IMR-90 (cell line): Measurements from ENCODE around the gene CALM1. TPM values are rescaled to one million over a fixed set of nuclear protein-coding genes. Genes with fewer than 3 reads are reported as not detected.

Experiments
- ATAC-seq: fragments of 200-7000 bp; cut with Tn5 transposase; 2 replicates; pipeline ENCODE4 v1.9.1; 2020; ENCODE audit warnings: low read depth, mild to moderate bottlenecking, moderate library complexity
- BruUV-seq: library from RNA; stranded (reverse); fragments of 400-500 nt; replicated peaks from 2 replicates; lab custom pipeline; 2021; lab: Mats Ljungman, UMichigan
- CTCF ChIA-PET: fragments of 300-600 bp; formaldehyde crosslinking; extraction: SDS; loops from one replicate; lab custom pipeline; 2021; ENCODE audit warnings: antibody characterized with exemption; lab: Yijun Ruan, JAX
- POLR2A ChIA-PET: fragments of 300-600 bp; sonication (Branson Sonifier 250); formaldehyde crosslinking; loops from one replicate; lab custom pipeline; 2022; ENCODE audit warnings: antibody characterized with exemption; ENCODE audit not compliant: unreplicated experiment; lab: Charles Lee
- DNase-seq: peaks from one replicate; pipeline ENCODE4 v3.0.0; 2013
- H2AFZ ChIP-seq: replicated peaks from 2 replicates; pipeline ENCODE3; 2013; ENCODE audit warnings: low read length, mild to moderate bottlenecking; ENCODE audit not compliant: poor library complexity
- H2AK5ac ChIP-seq: 2 replicates; pipeline ENCODE4 v1.6.1; 2013; ENCODE audit warnings: low read depth, low read length, inconsistent platforms
- H2AK9ac ChIP-seq: replicated peaks from 2 replicates; pipeline ENCODE3; 2013; ENCODE audit warnings: mild to moderate bottlenecking, low read depth, low read length, moderate library complexity; ENCODE audit not compliant: poor library complexity
- H2BK120ac ChIP-seq: 2 replicates; pipeline ENCODE4 v1.6.1; 2013; ENCODE audit warnings: low read depth, low read length, inconsistent platforms
- H2BK15ac ChIP-seq: 3 replicates; pipeline ENCODE4 v1.6.1; 2013; ENCODE audit warnings: low read depth, low read length, inconsistent platforms
- H2BK20ac ChIP-seq: 2 replicates; pipeline ENCODE4 v1.6.1; 2013; ENCODE audit warnings: low read depth, mild to moderate bottlenecking, inconsistent platforms, low read length, moderate library complexity
- H2BK5ac ChIP-seq: 2 replicates; pipeline ENCODE4 v1.6.1; 2013; ENCODE audit warnings: mild to moderate bottlenecking, low read depth, low read length, inconsistent platforms; ENCODE audit not compliant: poor library complexity, severe bottlenecking
- H3K14ac ChIP-seq: replicated peaks from 2 replicates; pipeline ENCODE4 v1.6.1; 2013; ENCODE audit warnings: low read depth, low read length, inconsistent platforms
- H3K18ac ChIP-seq: 2 replicates; pipeline ENCODE4 v1.6.1; 2013; ENCODE audit warnings: low read depth, low read length, control low read depth
- H3K23ac ChIP-seq: 2 replicates; pipeline ENCODE4 v1.6.1; 2013; ENCODE audit warnings: low read depth, low read length, inconsistent platforms
- H3K27ac ChIP-seq: 2 replicates; pipeline ENCODE4 v1.5.1; 2013; ENCODE audit warnings: mild to moderate bottlenecking, control low read depth, low read length; ENCODE audit not compliant: insufficient read depth
- H3K27me3 ChIP-seq: 2 replicates; pipeline ENCODE4 v1.6.1; 2013; ENCODE audit warnings: low read length; ENCODE audit not compliant: control insufficient read depth, insufficient read depth
- H3K36me3 ChIP-seq: 2 replicates; pipeline ENCODE4 v1.6.1; 2013; ENCODE audit warnings: low read length, mixed read lengths; ENCODE audit not compliant: control insufficient read depth, insufficient read depth
- H3K4ac ChIP-seq: 2 replicates; pipeline ENCODE4 v1.6.1; 2013; ENCODE audit warnings: low read depth, low read length, inconsistent platforms
- H3K4me1 ChIP-seq: 2 replicates; pipeline ENCODE4 v1.6.1; 2013; ENCODE audit warnings: low read length, mixed read lengths; ENCODE audit not compliant: control insufficient read depth, insufficient read depth
- H3K4me2 ChIP-seq: 2 replicates; pipeline ENCODE4 v1.6.1; 2013; ENCODE audit warnings: low read depth, mild to moderate bottlenecking, control low read depth, low read length, moderate library complexity
- H3K4me3 ChIP-seq: 2 replicates; pipeline ENCODE4 v1.5.1; 2013; ENCODE audit warnings: low read depth, mild to moderate bottlenecking, control low read depth, low read length, moderate library complexity; ENCODE audit not compliant: insufficient read depth
- H3K56ac ChIP-seq: 2 replicates; pipeline ENCODE4 v1.6.1; 2013; ENCODE audit warnings: low read length, inconsistent platforms; ENCODE audit not compliant: insufficient read depth; ENCODE audit errors: extremely low read depth
- H3K79me1 ChIP-seq, 2 experiments: 2 replicates each; pipeline ENCODE4 v1.6.1; 2013; ENCODE audit warnings: low read length in 2 of 2, inconsistent platforms in 1 of 2, low read depth in 1 of 2
- H3K9ac ChIP-seq: 2 replicates; pipeline ENCODE4 v1.6.1; 2013; ENCODE audit warnings: low read depth, low read length, control low read depth
- H3K9me1 ChIP-seq: 2 replicates; pipeline ENCODE4 v1.6.1; 2013; ENCODE audit warnings: low read length, inconsistent platforms; ENCODE audit not compliant: insufficient read depth
- H3K9me3 ChIP-seq: 2 replicates; pipeline ENCODE4 v1.6.1; 2013; ENCODE audit warnings: low read length; ENCODE audit not compliant: control insufficient read depth, insufficient read depth
- H4K20me1 ChIP-seq: 2 replicates; pipeline ENCODE4 v1.6.1; 2013; ENCODE audit warnings: low read length, inconsistent platforms; ENCODE audit not compliant: insufficient read depth
- H4K5ac ChIP-seq: 2 replicates; pipeline ENCODE4 v1.6.1; 2013; ENCODE audit warnings: mild to moderate bottlenecking, low read depth, low read length, control low read depth
- H4K8ac ChIP-seq, 2 experiments: 2 replicates each; pipeline ENCODE4 v1.6.1; 2013; ENCODE audit warnings: low read depth in 2 of 2, low read length in 2 of 2, control low read depth in 1 of 2, inconsistent platforms in 1 of 2
- H4K91ac ChIP-seq: 2 replicates; pipeline ENCODE4 v1.6.1; 2013; ENCODE audit warnings: low read depth, low read length, inconsistent platforms; ENCODE audit not compliant: insufficient read depth
- BHLHE40 ChIP-seq: fragments of 150-350 bp; IDR thresholded peaks from 2 replicates; pipeline ENCODE4 v1.6.1; 2016; ENCODE audit warnings: mild to moderate bottlenecking, low read depth, low read length
- CHD1 ChIP-seq: IDR thresholded peaks from 2 replicates; pipeline ENCODE4 v1.6.1; 2012; ENCODE audit warnings: low read depth, low read length, improper control_type of control experiment
- ELK1 ChIP-seq: fragments of 150-350 bp; IDR thresholded peaks from 2 replicates; pipeline ENCODE4 v1.6.1; 2016; ENCODE audit warnings: low read depth, mild to moderate bottlenecking, low read length, moderate library complexity, borderline replicate concordance
- MAZ ChIP-seq: IDR thresholded peaks from 2 replicates; pipeline ENCODE4 v1.6.1; 2012; ENCODE audit warnings: low read depth, mild to moderate bottlenecking, low read length, improper control_type of control experiment, moderate library complexity, borderline replicate concordance
- NFE2L2 ChIP-seq: fragments of 150-350 bp; IDR thresholded peaks from 2 replicates; pipeline ENCODE4 v1.6.1; 2016; ENCODE audit warnings: low read depth, mild to moderate bottlenecking, low read length
- RCOR1 ChIP-seq: IDR thresholded peaks from 2 replicates; pipeline ENCODE4 v1.6.1; 2012; ENCODE audit warnings: mild to moderate bottlenecking, low read length, improper control_type of control experiment; ENCODE audit not compliant: insufficient replicate concordance
- WGBS, 2 experiments: methylation state at CpG; one replicate each; pipeline versions ENCODE4 v1.1.5 to v1.1.7; 2013; ENCODE audit warnings: missing lambda C conversion rate in 2 of 2; ENCODE audit not compliant: insufficient read length in 1 of 2; ENCODE audit errors: extremely low coverage in 2 of 2; 5-methylcytosine and 5-hydroxymethylcytosine counted together
- dilution Hi-C: fragments of 300-500 bp; cut with HindIII; formaldehyde crosslinking; loops from one replicate; pipeline ENCODE4 v1.14.3; 2018; ENCODE audit warnings: low sequenced_read_pairs; ENCODE audit not compliant: unreplicated experiment
- in situ Hi-C: fragments of 300-500 bp; cut with MboI; formaldehyde crosslinking; loops from 3 replicates; pipeline ENCODE4 v1.14.3; 2019; ENCODE audit warnings: low sequenced_read_pairs, inconsistent platforms, mixed read lengths
- intact Hi-C: fragments of 100-400 bp; cut with micrococcal nuclease; formaldehyde crosslinking; loops from 2 replicates; pipeline ENCODE4 v1.10.0; 2022
- polyA plus RNA-seq, 3 experiments: library from polyadenylated mRNA; depleted of rRNA; stranded (reverse); fragments of >200 nt; gene quantifications; 2 replicates each; pipeline ENCODE4 v1.2.3, GENCODE V29; 2012; ENCODE audit warnings: low replicate concordance in 1 of 3
- total RNA-seq: library from RNA; depleted of rRNA; stranded (reverse); fragments of >200 nt; gene quantifications from 2 replicates; pipeline ENCODE4 v1.2.3, GENCODE V29; 2012

Gene CALM1
- total and polyA plus RNA-seq, 2 of the 4 experiments (the other 2 are of a cell fraction): 72.9 to 188 TPM

GRCh38 chr14:90348270-90348669, 48.6 kb upstream of the CALM1 start:
- CTCF ChIA-PET: no interaction called here

More at GRCh38 chr14:90348270-90348669, 48.6 kb upstream of the CALM1 start:
- Histone ChIP-seq H2AK5ac (no peak overlapping the region), H3K4me1 (no peaks in the 10 kb centered on the region), H3K4me2 (no peak overlapping the region), H3K4ac (no peak overlapping the region), H3K4me3 (no peak overlapping the region), H2BK15ac (no peak overlapping the region), H4K91ac (no peak overlapping the region), H3K9me3 (no peaks in the 10 kb centered on the region), H4K20me1 (no peaks in the 10 kb centered on the region), H4K5ac (no peak overlapping the region), H3K56ac (no peak overlapping the region), H4K8ac (no peak overlapping the region), H3K9ac (no peak overlapping the region), H3K18ac (no peak overlapping the region), H2AK9ac (no peak overlapping the region), H2BK5ac (no peak overlapping the region), H3K9me1 (no peaks in the 10 kb centered on the region), H3K27ac (no peak overlapping the region), H2BK120ac (no peak overlapping the region), H3K14ac (no peak overlapping the region), H3K23ac (no peak overlapping the region), H2BK20ac (no peak overlapping the region), H3K79me1 (no peaks in the 10 kb centered on the region), H3K27me3 (peaks cover 2% of the 10 kb centered on the region), H2AFZ (no peak overlapping the region), H3K36me3 (no peaks in the 10 kb centered on the region)
- no peak for DNase-seq
- in situ Hi-C loops: no loop called here
- no CpG with 5 or more reads among the region's 2 CpGs for WGBS, 2 experiments
- ATAC-seq: no peak
- dilution Hi-C loops: no loop called here
- BruUV-seq: no TSS peak
- intact Hi-C loops: no loop called here
- POLR2A ChIA-PET: no interaction called here
- TF ChIP-seq NFE2L2: no peak
- TF ChIP-seq RCOR1: no peak
- TF ChIP-seq MAZ: no peak
- no peak for TF ChIP-seq CHD1
- no peak for TF ChIP-seq ELK1
- TF ChIP-seq BHLHE40: no peak
